Stimulated activated CD8-positive, alpha-beta memory T cell treated with anti-CD3 and anti-CD28 coated beads, Interleukin-15, amount 100 ng/mL, for 4 hours (primary cell): ENCODE results near the gene KCNA10.

Experiments used
- DNase-seq, 2 donors: peaks; one replicate each; pipeline ENCODE4 v3.0.0-alpha.2; 2020; ENCODE audit warnings: low read depth in 2 of 2

The KCNA10 gene

GRCh38 chr1:110519125-110519810 lies at the start of gene KCNA10:
KCNA10 (minus strand) TSS chr1:110519175; CDS start chr1:110518787, 388 bp downstream.
- no peak for DNase-seq

- no peak for DNase-seq
Observed at GRCh38 chr1:110566836-110567235, 47.9 kb upstream of the KCNA10 start.

DNA sequence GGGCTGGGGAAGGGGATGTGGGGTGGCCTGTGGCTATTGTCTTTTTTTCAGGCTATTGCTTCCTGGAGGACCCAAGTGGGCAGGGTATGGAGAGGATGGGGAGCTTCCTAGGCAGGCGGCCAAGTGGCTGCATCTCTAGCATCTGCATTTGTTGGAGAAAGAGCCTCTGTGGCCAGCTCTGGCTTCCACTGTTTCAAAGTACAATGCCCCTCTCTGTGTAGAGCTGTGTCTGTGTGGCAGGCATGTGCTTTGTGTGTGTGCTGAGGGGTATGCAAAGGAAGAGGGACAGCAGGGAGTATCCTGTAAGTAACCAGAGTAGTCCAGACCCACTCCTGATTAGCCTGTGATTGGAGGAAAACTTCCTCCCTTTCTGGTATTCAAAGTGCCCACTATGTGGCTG lies 46.6 kb upstream of the KCNA10 start:
- no peak for DNase-seq

GRCh38 chr1:110563089-110563488 lies 44.1 kb upstream of the KCNA10 start:
- DNase-seq = no peak

DNA sequence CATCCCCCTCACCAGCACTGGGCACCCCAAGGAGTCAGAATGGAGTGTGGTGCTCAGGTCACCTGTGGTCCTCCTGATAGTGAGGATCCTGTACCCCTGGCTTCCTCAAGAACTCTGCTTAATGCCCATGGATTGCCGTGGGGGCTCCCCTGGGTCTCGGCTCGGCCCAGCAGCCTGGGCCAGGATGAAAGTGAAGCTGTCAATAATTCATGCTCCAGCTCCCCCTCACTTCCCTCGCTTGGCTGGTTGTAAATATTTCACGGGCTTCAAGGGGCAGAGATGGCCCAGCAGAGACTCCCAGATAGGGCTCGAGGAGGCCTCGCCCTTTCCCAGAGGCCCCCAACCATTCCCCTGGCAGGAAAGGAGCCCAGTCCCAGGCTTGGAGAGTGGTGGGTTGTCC lies 42.6 kb upstream of the KCNA10 start:
- no peak for DNase-seq

- DNase-seq = no peak
Observed at GRCh38 chr1:110559157-110559556, 40.2 kb upstream of the KCNA10 start.

DNA sequence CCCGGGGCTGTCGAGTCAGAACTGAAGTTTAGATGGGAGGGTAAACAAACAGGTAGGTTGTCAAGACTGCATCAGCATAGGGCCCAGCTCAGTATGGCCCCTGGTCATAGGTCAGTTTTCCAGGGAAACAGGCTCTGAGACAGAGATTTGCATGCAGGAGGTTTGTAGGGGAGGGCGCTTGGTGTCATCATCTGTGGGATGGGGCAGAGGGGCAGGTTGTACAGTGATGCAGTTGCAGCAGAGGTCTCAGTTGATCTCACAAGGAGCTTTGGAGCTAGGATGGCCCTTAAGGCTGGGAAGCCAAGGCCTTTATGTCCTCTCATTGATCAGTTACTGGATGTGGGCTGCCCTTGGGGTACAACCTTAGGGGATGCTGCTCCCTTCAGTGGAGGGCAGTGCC lies 38.5 kb upstream of the KCNA10 start:
- DNase-seq = no peak

DNA sequence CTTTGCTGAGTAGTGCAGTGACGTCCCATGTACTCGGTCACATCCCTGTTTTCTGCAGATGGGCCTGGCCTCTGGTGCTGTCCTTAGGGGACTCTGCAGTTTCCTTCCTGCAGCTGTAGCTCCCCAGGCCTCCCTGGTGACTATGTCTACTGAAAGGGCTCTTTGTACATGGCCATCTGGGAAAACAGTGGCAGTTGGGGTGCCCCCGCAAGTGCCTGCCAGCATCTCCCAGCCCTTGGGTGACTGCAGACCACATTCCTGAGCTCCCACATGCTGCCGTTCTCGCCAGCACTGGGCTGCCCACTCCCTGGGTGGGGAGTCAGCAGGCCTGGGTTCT lies 37.5 kb upstream of the KCNA10 start:
- DNase-seq = no peak

DNA sequence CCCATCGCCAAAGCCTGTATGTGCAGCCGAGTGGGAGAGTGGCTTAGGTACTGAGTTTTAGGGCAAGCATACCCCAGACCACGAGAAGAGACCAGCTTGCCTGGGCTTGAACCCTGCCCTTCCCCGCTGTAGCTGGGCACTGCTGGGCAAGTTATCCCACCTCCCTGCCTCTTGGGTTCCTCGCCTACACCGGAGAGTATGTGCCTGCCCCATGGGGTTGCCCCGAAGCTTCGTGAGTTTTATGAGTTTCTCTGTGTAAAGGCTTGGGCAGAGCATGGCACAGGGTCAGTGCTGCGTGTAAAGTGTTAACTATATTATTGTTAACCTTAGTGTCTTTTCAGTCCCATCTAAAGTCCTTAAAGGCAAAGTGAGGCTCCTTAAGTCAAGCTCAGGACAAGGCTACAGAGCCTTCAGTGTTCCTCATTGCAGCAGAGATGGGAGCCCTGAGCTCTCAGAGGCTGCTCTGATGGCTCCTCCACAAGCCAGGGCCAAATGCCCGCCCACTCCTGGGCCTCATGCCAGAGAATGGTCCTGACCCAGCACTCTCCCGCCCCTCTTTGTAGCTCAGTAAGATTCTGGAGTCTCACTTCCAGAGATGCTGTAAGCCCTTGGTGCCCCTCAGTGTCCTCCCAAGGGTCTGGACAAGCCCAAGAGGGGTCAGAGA lies 37.0 kb upstream of the KCNA10 start:
- DNase-seq = no peak

DNA sequence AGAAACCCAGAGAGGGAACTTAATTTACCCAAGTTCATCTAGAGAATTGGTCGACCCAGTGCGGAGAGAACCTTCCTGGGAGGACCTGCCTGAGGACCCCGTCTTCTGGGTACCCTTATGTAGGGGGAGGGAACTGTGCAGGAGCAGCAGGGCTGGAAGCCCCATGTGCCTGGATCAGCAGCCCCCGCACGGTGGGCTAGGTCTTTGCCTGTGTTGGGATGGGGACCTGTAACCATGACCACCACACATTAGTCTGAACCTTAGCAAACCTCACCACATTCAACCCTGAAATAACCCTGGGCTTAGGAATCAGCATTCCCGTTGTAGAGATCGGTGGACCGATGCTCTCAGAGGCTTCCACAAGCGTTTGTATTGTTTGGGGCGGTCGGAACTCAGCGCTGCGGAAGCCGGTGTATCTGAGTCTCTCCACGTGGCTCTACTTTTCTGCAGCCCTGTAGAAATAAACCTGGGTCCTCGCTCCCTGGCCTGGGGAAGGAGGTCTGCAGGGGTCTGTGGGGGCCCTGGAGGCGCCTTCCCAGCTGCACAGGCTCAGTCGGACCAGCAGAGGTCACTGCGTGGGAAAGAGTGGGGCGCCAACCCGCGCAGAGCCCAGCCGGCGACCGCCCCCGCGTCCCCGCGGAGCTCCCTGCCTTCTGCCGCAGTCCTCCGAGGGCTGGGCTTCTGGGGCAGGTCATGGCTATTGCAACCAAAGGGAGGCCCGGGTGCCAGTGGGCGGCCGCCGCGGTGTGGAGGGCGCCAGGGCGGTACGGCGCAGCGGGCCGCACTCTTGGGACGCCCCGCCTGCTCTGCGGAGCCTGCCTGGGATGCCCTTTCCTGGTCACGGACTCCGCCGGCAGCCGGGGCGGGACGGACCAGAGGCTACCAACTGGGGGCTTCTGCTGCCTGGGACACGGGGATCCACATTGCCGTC lies 36.2 kb upstream of the KCNA10 start:
- peak; percentile 23 to 36 for DNase-seq

- no peak for DNase-seq
Observed at GRCh38 chr1:110551278-110551809, 32.4 kb upstream of the KCNA10 start.

GRCh38 chr1:110549831-110550230 lies 30.9 kb upstream of the KCNA10 start:
- DNase-seq = no peak

DNA sequence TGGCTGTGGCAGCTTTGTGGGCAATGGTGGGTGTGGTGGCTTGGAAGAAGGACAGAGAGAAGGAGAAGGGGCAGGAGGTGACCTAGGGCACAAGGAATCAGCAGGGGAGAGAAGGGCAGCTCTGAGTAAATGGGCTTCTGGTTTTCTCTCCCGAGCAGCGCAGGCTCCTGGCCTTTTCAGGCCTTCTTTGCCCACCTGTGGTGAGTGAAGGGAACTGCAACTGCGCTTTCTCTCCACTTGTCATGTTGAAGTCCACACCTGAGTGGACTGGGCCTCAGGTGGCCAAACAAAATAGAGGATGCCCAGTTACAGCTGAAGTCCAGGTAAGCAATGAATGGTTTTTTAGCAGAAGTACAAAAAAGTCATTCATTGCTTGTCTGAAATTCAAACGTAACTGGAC lies 29.4 kb upstream of the KCNA10 start:
- no peak for DNase-seq

- no peak for DNase-seq
Observed at GRCh38 chr1:110547017-110547416, 28.0 kb upstream of the KCNA10 start.

DNA sequence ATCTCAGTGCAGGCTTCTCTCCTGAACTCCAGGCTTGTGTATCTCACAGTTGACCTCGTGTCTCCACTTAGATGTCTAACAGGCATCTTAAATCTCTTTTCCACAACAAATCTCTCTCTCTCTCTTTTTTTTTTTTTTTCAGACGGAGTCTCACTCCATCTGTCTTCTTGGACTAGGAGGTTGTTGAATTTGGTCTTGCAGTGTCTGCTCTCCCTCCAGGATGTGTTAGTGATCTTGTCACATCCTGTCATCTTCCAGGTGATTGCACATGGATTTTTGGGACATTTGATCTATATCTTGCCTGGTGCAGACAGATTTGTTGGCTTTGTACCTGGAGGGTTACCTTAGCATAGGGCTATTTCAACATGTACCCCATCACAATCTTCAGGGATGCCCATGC lies 26.5 kb upstream of the KCNA10 start:
- DNase-seq = no peak

DNA sequence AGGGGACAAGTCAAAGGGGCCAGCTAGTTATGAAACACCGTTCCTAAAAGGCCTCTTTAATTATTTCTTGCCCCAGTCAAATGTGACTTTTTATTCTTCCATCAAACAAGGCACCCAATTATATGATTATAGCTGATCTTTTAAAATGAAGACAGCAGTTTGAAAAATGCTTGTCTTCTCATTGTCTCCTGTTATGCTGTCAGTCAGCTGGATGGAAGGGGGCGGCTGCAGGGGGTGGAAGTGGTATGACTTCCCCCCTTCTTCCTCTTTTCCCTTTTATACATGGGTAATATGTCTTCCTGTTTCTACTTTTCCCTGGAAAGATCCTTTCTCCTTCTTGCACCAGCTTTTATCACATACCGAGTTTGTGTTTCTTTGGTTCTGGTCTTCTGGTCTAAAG lies 25.8 kb upstream of the KCNA10 start:
- DNase-seq = no peak

DNA sequence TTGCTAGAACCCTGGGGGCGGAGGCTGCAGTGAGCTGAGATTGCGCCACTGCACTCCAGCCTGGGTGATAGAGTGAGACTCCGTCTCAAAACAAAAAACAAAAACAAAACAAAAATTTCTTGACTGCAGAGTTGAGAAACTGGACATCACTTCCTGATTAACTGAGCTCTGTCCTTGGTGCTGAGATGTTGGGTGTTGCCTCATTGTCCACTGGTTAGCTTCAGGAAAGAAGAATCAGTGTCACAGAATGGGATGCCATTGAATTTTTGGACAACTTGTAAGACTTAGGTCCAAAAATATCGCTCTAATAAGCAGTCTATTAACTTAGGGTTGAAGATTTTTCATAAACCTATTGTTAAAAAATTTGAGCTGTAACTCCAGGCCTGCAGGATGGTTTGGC lies 23.8 kb upstream of the KCNA10 start:
- no peak for DNase-seq

GRCh38 chr1:110541906-110542395 lies 23.0 kb upstream of the KCNA10 start:
- DNase-seq = no peak

DNA sequence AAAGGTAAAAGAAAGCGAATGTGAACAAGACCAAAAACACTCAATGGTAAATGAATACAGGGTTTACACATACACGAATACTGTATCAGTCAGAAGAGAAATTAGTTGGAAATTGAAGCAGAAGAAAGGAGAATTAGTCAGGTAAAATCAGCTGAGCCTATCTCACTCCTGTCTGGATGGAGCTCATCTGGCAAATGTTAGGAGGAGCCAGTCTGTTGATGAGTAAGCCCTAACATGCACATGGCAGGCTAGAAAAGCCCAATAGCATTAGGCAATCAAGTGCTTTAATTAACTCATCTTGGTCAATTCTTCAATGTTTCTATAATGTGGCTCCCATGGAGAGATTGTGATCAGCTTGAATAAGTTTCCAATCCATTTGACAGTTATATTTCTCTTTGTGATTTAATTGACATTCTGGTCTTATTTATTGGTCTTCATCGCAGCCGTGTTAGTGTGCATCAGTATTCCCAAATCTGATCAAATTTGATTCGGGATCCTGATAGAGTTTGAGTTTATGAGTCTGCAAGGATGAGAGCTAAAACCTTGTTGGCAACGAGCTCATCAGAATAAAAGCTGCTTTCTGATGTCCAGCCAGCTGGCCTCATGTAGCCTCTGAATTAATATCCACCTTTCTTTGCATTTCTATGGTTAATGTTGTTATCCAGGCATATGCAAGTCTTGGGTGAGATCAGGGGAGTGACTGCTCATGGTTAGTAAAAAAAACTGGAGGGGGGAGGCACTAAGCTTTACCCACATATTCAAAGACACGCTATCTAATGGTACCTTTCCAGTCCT lies 22.1 kb upstream of the KCNA10 start:
- no peak for DNase-seq

DNA sequence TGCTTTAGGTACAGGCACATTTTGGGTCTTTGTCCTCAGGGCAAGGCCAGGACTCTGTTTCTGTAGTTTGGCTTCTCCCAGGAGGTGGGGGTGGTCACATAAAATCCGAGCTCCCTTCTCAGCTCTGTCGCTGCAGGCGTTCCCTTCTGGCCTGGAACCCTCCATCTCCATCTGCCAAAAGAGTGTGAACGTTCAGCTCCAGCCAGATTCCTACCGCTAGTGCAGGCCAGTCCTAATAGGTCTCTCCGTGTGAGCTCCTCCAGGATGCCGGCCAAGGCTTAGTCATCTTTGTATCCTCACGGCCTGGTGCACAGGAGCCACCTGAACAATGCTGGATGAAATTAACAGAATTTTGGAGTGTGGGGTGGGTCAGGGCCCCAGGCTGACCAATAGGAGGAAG lies 19.9 kb upstream of the KCNA10 start:
- DNase-seq = no peak

- DNase-seq = no peak
Observed at GRCh38 chr1:110538075-110538474, 19.1 kb upstream of the KCNA10 start.
